CD8-positive, alpha-beta memory T cell (primary cell): Measurements from ENCODE around the gene VCY1B. TPM values are rescaled to one million over a fixed set of nuclear protein-coding genes. Genes with fewer than 3 reads are reported as not detected.
"Not testable (repeated sequence)": the region's sequence is repeated elsewhere in the genome, so short reads cannot be mapped to it uniquely, and the experiment has no call there.

ENCODE experiments used
- CTCF ChIA-PET: fragments of 350-600 bp; sonication (Branson Sonifier 250); formaldehyde crosslinking; loops from one replicate; lab custom pipeline; 2021; ENCODE audit warnings: antibody characterized with exemption; lab: Charles Lee
- POLR2A ChIA-PET: fragments of 350-600 bp; sonication (Branson Sonifier 250); formaldehyde crosslinking; loops from one replicate; lab custom pipeline; 2021; ENCODE audit warnings: antibody characterized with exemption; lab: Charles Lee
- DNase-seq, 5 donors: peaks; one replicate each; pipeline versions ENCODE4 v3.0.0 to v3.0.0-alpha.2; 2020 to 2022; ENCODE audit warnings: mixed read lengths in 1 of 5
- H3K27ac ChIP-seq: one replicate; pipeline ENCODE4 v1.7.0; 2013; ENCODE audit warnings: low read depth, mild to moderate bottlenecking, low read length, moderate library complexity
- H3K27me3 ChIP-seq: 2 replicates; pipeline ENCODE4 v1.7.0; 2013; ENCODE audit warnings: low read length, mild to moderate bottlenecking; ENCODE audit not compliant: insufficient read depth, poor library complexity, severe bottlenecking
- H3K36me3 ChIP-seq: 2 replicates; pipeline ENCODE4 v1.7.0; 2013; ENCODE audit warnings: mild to moderate bottlenecking, low read length, moderate library complexity; ENCODE audit not compliant: insufficient read depth
- H3K4me1 ChIP-seq: 2 replicates; pipeline ENCODE4 v1.7.0; 2013; ENCODE audit warnings: mild to moderate bottlenecking, low read length, moderate library complexity; ENCODE audit not compliant: insufficient read depth
- H3K4me3 ChIP-seq: 2 replicates; pipeline ENCODE4 v1.7.0; 2013; ENCODE audit warnings: mild to moderate bottlenecking, low read length
- H3K9me3 ChIP-seq: 2 replicates; pipeline ENCODE4 v1.7.0; 2013; ENCODE audit warnings: mild to moderate bottlenecking, low read length
- H3K27ac Mint-ChIP-seq, 8 donors: one replicate each; pipeline ENCODE4 v1.8.0; 2020 to 2021; ENCODE audit warnings: mixed read lengths in 8 of 8, mild to moderate bottlenecking in 6 of 8, inconsistent platforms in 3 of 8, moderate library complexity in 3 of 8
- H3K27me3 Mint-ChIP-seq, 2 donors: one replicate each; pipeline ENCODE4 v1.8.0; 2020 to 2021; ENCODE audit warnings: mixed read lengths in 2 of 2, mild to moderate bottlenecking in 1 of 2, moderate library complexity in 1 of 2
- H3K36me3 Mint-ChIP-seq, 3 donors: one replicate each; pipeline ENCODE4 v1.8.0; 2020 to 2021; ENCODE audit warnings: mixed read lengths in 3 of 3, inconsistent platforms in 1 of 3, mild to moderate bottlenecking in 1 of 3
- H3K4me1 Mint-ChIP-seq, 3 donors: one replicate each; pipeline ENCODE4 v1.8.0; 2020 to 2021; ENCODE audit warnings: mixed read lengths in 3 of 3, inconsistent platforms in 1 of 3, mild to moderate bottlenecking in 1 of 3
- H3K4me3 Mint-ChIP-seq, 7 donors: one replicate each; pipeline ENCODE4 v1.8.0; 2020 to 2021; ENCODE audit warnings: mixed read lengths in 7 of 7, mild to moderate bottlenecking in 6 of 7, moderate library complexity in 4 of 7, inconsistent platforms in 2 of 7
- H3K9me3 Mint-ChIP-seq, 5 donors: one replicate each; pipeline ENCODE4 v1.8.0; 2020 to 2022; ENCODE audit warnings: mixed read lengths in 5 of 5, mild to moderate bottlenecking in 3 of 5, moderate library complexity in 2 of 5, inconsistent platforms in 1 of 5
- polyA plus RNA-seq: library from polyadenylated mRNA; unstranded; fragments of 300-500 nt; fragmentation: Illumina TruSeq; gene quantifications from one replicate; pipeline ENCODE4 v1.2.3, GENCODE V29; 2021
- total RNA-seq, 2 experiments: library from RNA; stranded (reverse); gene quantifications; one replicate each; pipeline ENCODE4 v1.2.3, GENCODE V29; 2021

The VCY1B gene
- total RNA-seq (not detected), polyA plus RNA-seq (not detected)

- H3K9me3 ChIP-seq, H3K9me3 Mint-ChIP-seq, H3K4me1 Mint-ChIP-seq, H3K4me3 Mint-ChIP-seq, H3K36me3 ChIP-seq, CTCF ChIA-PET, H3K4me1 ChIP-seq, H3K27me3 ChIP-seq, DNase-seq, POLR2A ChIA-PET, H3K27ac ChIP-seq, H3K27me3 Mint-ChIP-seq, H3K36me3 Mint-ChIP-seq, H3K4me3 ChIP-seq, H3K27ac Mint-ChIP-seq: not testable (repeated sequence)
These were observed at the start of gene VCY1B for GRCh38 chrY:14055927-14056326. Gene VCY1B (plus strand): TSS chrY:14056227. CDS start chrY:14056290, 63 bp downstream.

DNA sequence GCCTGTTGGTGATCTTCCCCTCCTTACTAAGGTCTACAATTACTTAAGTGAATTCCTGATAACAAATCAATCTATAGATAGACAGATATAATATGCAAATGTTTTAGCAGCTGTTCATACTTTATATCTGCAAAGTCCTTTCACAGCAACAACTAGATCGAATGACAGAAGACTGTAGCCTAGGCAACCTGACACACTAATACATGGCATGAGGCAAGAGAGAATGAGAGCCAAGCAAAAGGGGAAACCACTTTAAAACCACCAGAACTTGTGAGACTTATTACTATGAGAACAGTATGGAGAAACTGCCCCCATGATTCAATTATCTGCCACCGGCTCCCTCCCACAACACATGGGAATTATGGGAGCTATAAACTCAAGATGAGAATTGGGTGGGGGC is 44.1 kb upstream of the VCY1B start:
- CTCF ChIA-PET, H3K4me3 ChIP-seq, DNase-seq, H3K4me3 Mint-ChIP-seq, H3K9me3 Mint-ChIP-seq, H3K4me1 Mint-ChIP-seq, H3K9me3 ChIP-seq, H3K36me3 ChIP-seq, H3K27ac Mint-ChIP-seq, H3K27ac ChIP-seq, POLR2A ChIA-PET, H3K27me3 ChIP-seq, H3K4me1 ChIP-seq, H3K27me3 Mint-ChIP-seq, H3K36me3 Mint-ChIP-seq: not testable (repeated sequence)

DNA sequence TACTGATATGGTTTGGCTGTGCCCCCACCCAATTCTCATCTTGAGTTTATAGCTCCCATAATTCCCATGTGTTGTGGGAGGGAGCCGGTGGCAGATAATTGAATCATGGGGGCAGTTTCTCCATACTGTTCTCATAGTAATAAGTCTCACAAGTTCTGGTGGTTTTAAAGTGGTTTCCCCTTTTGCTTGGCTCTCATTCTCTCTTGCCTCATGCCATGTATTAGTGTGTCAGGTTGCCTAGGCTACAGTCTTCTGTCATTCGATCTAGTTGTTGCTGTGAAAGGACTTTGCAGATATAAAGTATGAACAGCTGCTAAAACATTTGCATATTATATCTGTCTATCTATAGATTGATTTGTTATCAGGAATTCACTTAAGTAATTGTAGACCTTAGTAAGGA is 25.6 kb upstream of the VCY1B start:
- H3K4me3 Mint-ChIP-seq, H3K9me3 Mint-ChIP-seq, CTCF ChIA-PET, H3K27me3 Mint-ChIP-seq, POLR2A ChIA-PET, H3K27ac ChIP-seq, H3K36me3 ChIP-seq, H3K4me1 Mint-ChIP-seq, H3K36me3 Mint-ChIP-seq, H3K27me3 ChIP-seq, H3K4me3 ChIP-seq, DNase-seq, H3K27ac Mint-ChIP-seq, H3K4me1 ChIP-seq, H3K9me3 ChIP-seq: not testable (repeated sequence)

DNA sequence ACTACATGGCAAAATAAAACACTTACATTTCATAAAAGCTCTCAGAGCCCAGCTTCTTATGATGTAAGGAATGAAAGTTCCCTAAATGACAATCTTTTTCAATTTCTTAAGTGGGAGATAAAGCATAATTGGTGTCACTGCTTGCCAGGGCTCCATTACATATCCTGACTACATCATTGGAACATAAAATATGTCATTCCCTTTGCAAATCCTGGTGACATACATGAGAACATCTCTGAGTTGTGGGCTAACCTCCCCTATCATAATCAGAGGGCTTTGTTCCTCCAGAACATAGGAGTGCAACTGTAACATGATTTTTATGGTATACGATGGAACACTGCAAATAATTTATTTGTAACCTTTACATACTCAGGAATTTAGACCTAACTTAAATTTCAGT is 29.9 kb downstream of the VCY1B start:
- H3K27ac Mint-ChIP-seq: no peak overlapping the region
- no peak overlapping the region for H3K4me3 Mint-ChIP-seq
- DNase-seq: no peak
- no peaks in the 10 kb centered on the region for H3K4me1 Mint-ChIP-seq
- ChIA-PET CTCF (no interaction called here), POLR2A (no interaction called here)
- Histone ChIP-seq H3K36me3 (no peaks in the 10 kb centered on the region), H3K9me3 (no peaks in the 10 kb centered on the region), H3K27ac (no peak overlapping the region), H3K4me1 (no peaks in the 10 kb centered on the region), H3K4me3 (no peak overlapping the region), H3K27me3 (no peaks in the 10 kb centered on the region)
- H3K27me3 Mint-ChIP-seq: no peaks in the 10 kb centered on the region
- no peaks in the 10 kb centered on the region for H3K9me3 Mint-ChIP-seq
- H3K36me3 Mint-ChIP-seq: no peaks in the 10 kb centered on the region

Other genes starting within 250 kb of the VCY1B start
- gene VCY, start 69.8 kb upstream of the VCY1B start, total RNA-seq: not detected
- gene VCY, start 69.8 kb upstream of the VCY1B start, polyA plus RNA-seq: not detected